KMS-11 (cell line): ENCODE measurements around the gene PLD1.

Experiments
- H2AFZ ChIP-seq: fragments of 200-600 bp; sonication (generic); 2 replicates; pipeline ENCODE4 v1.6.1; 2016; ENCODE audit warnings: antibody characterized with exemption, mixed run types, low read depth
- H3K27ac ChIP-seq: fragments of 200-600 bp; sonication (generic); 2 replicates; pipeline ENCODE4 v1.6.1; 2016; ENCODE audit warnings: mild to moderate bottlenecking, mixed run types
- H3K27me3 ChIP-seq: fragments of 200-600 bp; sonication (generic); 2 replicates; pipeline ENCODE4 v1.6.1; 2017; ENCODE audit warnings: mild to moderate bottlenecking, low read depth, mixed run types, moderate library complexity; ENCODE audit not compliant: insufficient read depth
- H3K36me3 ChIP-seq: fragments of 200-600 bp; sonication (generic); 2 replicates; pipeline ENCODE4 v1.6.1; 2017; ENCODE audit warnings: mild to moderate bottlenecking, mixed run types; ENCODE audit not compliant: insufficient read depth
- H3K4me1 ChIP-seq: fragments of 200-600 bp; sonication (generic); 2 replicates; pipeline ENCODE4 v1.6.1; 2016; ENCODE audit warnings: mild to moderate bottlenecking, low read depth, mixed run types; ENCODE audit not compliant: poor library complexity, severe bottlenecking
- H3K4me2 ChIP-seq: fragments of 200-600 bp; sonication (generic); 2 replicates; pipeline ENCODE4 v1.7.0; 2016; ENCODE audit warnings: mild to moderate bottlenecking, mixed run types
- H3K4me3 ChIP-seq: fragments of 200-600 bp; sonication (generic); IDR thresholded peaks from 2 replicates; pipeline ENCODE4 v1.6.1; 2017; ENCODE audit warnings: low read depth, low read length, mixed read lengths; ENCODE audit not compliant: insufficient read depth
- H3K79me2 ChIP-seq: fragments of 200-600 bp; sonication (generic); 2 replicates; pipeline ENCODE4 v1.6.1; 2016; ENCODE audit warnings: low read depth, mixed run types; ENCODE audit not compliant: insufficient read depth
- H3K9ac ChIP-seq: fragments of 200-600 bp; sonication (generic); 2 replicates; pipeline ENCODE4 v1.6.1; 2016; ENCODE audit warnings: mild to moderate bottlenecking, mixed run types
- H4K20me1 ChIP-seq: fragments of 200-600 bp; sonication (generic); 2 replicates; pipeline ENCODE4 v1.6.1; 2016; ENCODE audit warnings: mild to moderate bottlenecking, mixed run types; ENCODE audit not compliant: insufficient read depth
- TF ChIP-seq, protein P1 (sequence below): fragments of 200-600 bp; sonication (generic); conservative IDR thresholded peaks from 2 replicates; pipeline ENCODE4 v1.6.1; 2017; ENCODE audit warnings: low read depth, mild to moderate bottlenecking, antibody characterized with exemption, low read length, moderate library complexity, mixed read lengths

The PLD1 gene

GRCh38 chr3:171687581-171687980 is 122.7 kb downstream of the PLD1 start:
- H3K36me3 ChIP-seq = no peaks in the 10 kb centered on the region
- no peak overlapping the region for H3K9ac ChIP-seq
- H3K79me2 ChIP-seq = no peaks in the 10 kb centered on the region
- no peak overlapping the region for H3K4me2 ChIP-seq
- H2AFZ ChIP-seq = no peak overlapping the region
- H3K4me1 ChIP-seq = no peaks in the 10 kb centered on the region
- TF ChIP-seq, protein P1, sequence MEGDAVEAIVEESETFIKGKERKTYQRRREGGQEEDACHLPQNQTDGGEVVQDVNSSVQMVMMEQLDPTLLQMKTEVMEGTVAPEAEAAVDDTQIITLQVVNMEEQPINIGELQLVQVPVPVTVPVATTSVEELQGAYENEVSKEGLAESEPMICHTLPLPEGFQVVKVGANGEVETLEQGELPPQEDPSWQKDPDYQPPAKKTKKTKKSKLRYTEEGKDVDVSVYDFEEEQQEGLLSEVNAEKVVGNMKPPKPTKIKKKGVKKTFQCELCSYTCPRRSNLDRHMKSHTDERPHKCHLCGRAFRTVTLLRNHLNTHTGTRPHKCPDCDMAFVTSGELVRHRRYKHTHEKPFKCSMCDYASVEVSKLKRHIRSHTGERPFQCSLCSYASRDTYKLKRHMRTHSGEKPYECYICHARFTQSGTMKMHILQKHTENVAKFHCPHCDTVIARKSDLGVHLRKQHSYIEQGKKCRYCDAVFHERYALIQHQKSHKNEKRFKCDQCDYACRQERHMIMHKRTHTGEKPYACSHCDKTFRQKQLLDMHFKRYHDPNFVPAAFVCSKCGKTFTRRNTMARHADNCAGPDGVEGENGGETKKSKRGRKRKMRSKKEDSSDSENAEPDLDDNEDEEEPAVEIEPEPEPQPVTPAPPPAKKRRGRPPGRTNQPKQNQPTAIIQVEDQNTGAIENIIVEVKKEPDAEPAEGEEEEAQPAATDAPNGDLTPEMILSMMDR = no peak
- H3K27ac ChIP-seq = no peak overlapping the region
- no peaks in the 10 kb centered on the region for H4K20me1 ChIP-seq
- H3K4me3 ChIP-seq = no peak overlapping the region
- no peaks in the 10 kb centered on the region for H3K27me3 ChIP-seq

- Histone ChIP-seq H3K4me3 (no peak overlapping the region), H4K20me1 (no peaks in the 10 kb centered on the region), H3K4me2 (no peak overlapping the region), H3K9ac (no peak overlapping the region), H3K79me2 (no peaks in the 10 kb centered on the region), H3K27me3 (no peaks in the 10 kb centered on the region), H3K27ac (no peak overlapping the region), H3K36me3 (no peaks in the 10 kb centered on the region), H3K4me1 (no peaks in the 10 kb centered on the region), H2AFZ (no peak overlapping the region)
- TF ChIP-seq, protein P1 = no peak
Measured at GRCh38 chr3:171687064-171687463, 123.2 kb downstream of the PLD1 start.

- Histone ChIP-seq H4K20me1 (no peaks in the 10 kb centered on the region), H3K4me3 (no peak overlapping the region), H2AFZ (no peak overlapping the region), H3K4me1 (no peaks in the 10 kb centered on the region), H3K27ac (no peak overlapping the region), H3K36me3 (no peaks in the 10 kb centered on the region), H3K4me2 (no peak overlapping the region), H3K79me2 (no peaks in the 10 kb centered on the region), H3K9ac (no peak overlapping the region), H3K27me3 (no peaks in the 10 kb centered on the region)
- TF ChIP-seq, protein P1 = no peak
Measured at GRCh38 chr3:171685116-171685895, 125.0 kb downstream of the PLD1 start.

GRCh38 chr3:171684221-171684620 is 126.1 kb downstream of the PLD1 start:
- H3K27me3 ChIP-seq = no peaks in the 10 kb centered on the region
- no peak overlapping the region for H3K4me3 ChIP-seq
- H3K27ac ChIP-seq = no peak overlapping the region
- H2AFZ ChIP-seq = no peak overlapping the region
- no peaks in the 10 kb centered on the region for H3K36me3 ChIP-seq
- no peak overlapping the region for H3K9ac ChIP-seq
- no peaks in the 10 kb centered on the region for H3K4me1 ChIP-seq
- H4K20me1 ChIP-seq = no peaks in the 10 kb centered on the region
- no peak overlapping the region for H3K4me2 ChIP-seq
- TF ChIP-seq, protein P1 = no peak
- H3K79me2 ChIP-seq = no peaks in the 10 kb centered on the region
